NB4 (cell line): ENCODE measurements around the gene ASB2.

Experiments used
- CTCF ChIP-seq: IDR thresholded peaks from one replicate; pipeline ENCODE4 v1.5.1; 2012; ENCODE audit warnings: low read depth, low read length
- MAX ChIP-seq: IDR thresholded peaks from 2 replicates; pipeline ENCODE4 v1.6.1; 2011; ENCODE audit warnings: low read depth, low read length
- MYC ChIP-seq: IDR thresholded peaks from 2 replicates; pipeline ENCODE4 v1.6.1; 2011; ENCODE audit warnings: low read depth, low read length
- POLR2A ChIP-seq: IDR thresholded peaks from 2 replicates; pipeline ENCODE4 v1.6.1; 2011; ENCODE audit warnings: mild to moderate bottlenecking; ENCODE audit not compliant: insufficient read length; ENCODE audit errors: extremely low read depth

- TF ChIP-seq MYC (no peak), CTCF (no peak), POLR2A (no peak), MAX (no peak)
Observed at GRCh38 chr14:93993382-93993781, 17.0 kb upstream of the ASB2 start.
